ENCODE measurements around the gene CASZ1. TPM values are rescaled to one million over a fixed set of nuclear protein-coding genes. Genes with fewer than 3 reads are reported as not detected.

Gene CASZ1
- total RNA-seq, 1 experiment from 2014 or later: 27.8 TPM

GRCh38 chr1:10628685-10629084 lies 167.8 kb downstream of the CASZ1 start:
- ChIA-PET POLR2A (interaction anchor here (0.6 kb wide), 1 partner anchor 308 kb away, joined by 7 read pairs; no protein-coding TSS in a partner anchor), CTCF (no interaction called here)
- Histone ChIP-seq H3K9me3 (ENCODE audit: control insufficient read depth, insufficient read depth, low read depth, low read length) (no peaks in the 10 kb centered on the region), H3K4me1 (ENCODE audit: control insufficient read depth, insufficient read depth, low read length) (no peaks in the 10 kb centered on the region), H3K4me3 (ENCODE audit: low read depth in 2 of 2, low read length in 2 of 2) (no peak overlapping the region), H3K27me3 (ENCODE audit: control insufficient read depth, insufficient read depth, low read length) (no peaks in the 10 kb centered on the region), H3K36me3 (ENCODE audit: control insufficient read depth, insufficient read depth, low read length) (no peaks in the 10 kb centered on the region), H3K27ac (ENCODE audit: low read length) (no peak overlapping the region)
- DNase-seq (ENCODE audit: low read depth, low spot score): no peak
- BruUV-seq (replicated peaks): no TSS peak
- TF ChIP-seq, protein P1, sequence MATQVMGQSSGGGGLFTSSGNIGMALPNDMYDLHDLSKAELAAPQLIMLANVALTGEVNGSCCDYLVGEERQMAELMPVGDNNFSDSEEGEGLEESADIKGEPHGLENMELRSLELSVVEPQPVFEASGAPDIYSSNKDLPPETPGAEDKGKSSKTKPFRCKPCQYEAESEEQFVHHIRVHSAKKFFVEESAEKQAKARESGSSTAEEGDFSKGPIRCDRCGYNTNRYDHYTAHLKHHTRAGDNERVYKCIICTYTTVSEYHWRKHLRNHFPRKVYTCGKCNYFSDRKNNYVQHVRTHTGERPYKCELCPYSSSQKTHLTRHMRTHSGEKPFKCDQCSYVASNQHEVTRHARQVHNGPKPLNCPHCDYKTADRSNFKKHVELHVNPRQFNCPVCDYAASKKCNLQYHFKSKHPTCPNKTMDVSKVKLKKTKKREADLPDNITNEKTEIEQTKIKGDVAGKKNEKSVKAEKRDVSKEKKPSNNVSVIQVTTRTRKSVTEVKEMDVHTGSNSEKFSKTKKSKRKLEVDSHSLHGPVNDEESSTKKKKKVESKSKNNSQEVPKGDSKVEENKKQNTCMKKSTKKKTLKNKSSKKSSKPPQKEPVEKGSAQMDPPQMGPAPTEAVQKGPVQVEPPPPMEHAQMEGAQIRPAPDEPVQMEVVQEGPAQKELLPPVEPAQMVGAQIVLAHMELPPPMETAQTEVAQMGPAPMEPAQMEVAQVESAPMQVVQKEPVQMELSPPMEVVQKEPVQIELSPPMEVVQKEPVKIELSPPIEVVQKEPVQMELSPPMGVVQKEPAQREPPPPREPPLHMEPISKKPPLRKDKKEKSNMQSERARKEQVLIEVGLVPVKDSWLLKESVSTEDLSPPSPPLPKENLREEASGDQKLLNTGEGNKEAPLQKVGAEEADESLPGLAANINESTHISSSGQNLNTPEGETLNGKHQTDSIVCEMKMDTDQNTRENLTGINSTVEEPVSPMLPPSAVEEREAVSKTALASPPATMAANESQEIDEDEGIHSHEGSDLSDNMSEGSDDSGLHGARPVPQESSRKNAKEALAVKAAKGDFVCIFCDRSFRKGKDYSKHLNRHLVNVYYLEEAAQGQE (IDR thresholded peaks at IDR 0.05; ENCODE audit: insufficient read depth in 1 of 2, low read depth in 2 of 2, low read length in 1 of 2): no peak
- TF ChIP-seq, protein P2, sequence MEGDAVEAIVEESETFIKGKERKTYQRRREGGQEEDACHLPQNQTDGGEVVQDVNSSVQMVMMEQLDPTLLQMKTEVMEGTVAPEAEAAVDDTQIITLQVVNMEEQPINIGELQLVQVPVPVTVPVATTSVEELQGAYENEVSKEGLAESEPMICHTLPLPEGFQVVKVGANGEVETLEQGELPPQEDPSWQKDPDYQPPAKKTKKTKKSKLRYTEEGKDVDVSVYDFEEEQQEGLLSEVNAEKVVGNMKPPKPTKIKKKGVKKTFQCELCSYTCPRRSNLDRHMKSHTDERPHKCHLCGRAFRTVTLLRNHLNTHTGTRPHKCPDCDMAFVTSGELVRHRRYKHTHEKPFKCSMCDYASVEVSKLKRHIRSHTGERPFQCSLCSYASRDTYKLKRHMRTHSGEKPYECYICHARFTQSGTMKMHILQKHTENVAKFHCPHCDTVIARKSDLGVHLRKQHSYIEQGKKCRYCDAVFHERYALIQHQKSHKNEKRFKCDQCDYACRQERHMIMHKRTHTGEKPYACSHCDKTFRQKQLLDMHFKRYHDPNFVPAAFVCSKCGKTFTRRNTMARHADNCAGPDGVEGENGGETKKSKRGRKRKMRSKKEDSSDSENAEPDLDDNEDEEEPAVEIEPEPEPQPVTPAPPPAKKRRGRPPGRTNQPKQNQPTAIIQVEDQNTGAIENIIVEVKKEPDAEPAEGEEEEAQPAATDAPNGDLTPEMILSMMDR (IDR thresholded peaks at IDR 0.05): no peak
- no peak for TF ChIP-seq SIN3A (IDR thresholded peaks at IDR 0.05; ENCODE audit: borderline replicate concordance, insufficient read depth, low read depth, low read length)
- no peak for TF ChIP-seq POLR2AphosphoS5 (IDR thresholded peaks at IDR 0.05; ENCODE audit: low read depth, low read length)
- TF ChIP-seq TCF7L2 (IDR thresholded peaks at IDR 0.05; ENCODE audit: low read depth, low read length): no peak
- intact Hi-C loops (cut with micrococcal nuclease; ENCODE audit: unreplicated experiment) (loop anchor here (10.0 kb wide), 1 partner anchor 114 kb away; no protein-coding TSS in a partner anchor), in situ Hi-C loops (cut with HindIII; ENCODE audit: low pct_unique_long_range_greater_than_20kb, low sequenced_read_pairs) (no loop called here)
- no peak for ATAC-seq

- ChIA-PET CTCF (no interaction called here), POLR2A (no interaction called here)
- Histone ChIP-seq H3K36me3 (ENCODE audit: control insufficient read depth, insufficient read depth, low read length) (peaks cover 3% of the 10 kb centered on the region; the same call in 1 of the 2 replicates), H3K9me3 (ENCODE audit: control insufficient read depth, insufficient read depth, low read depth, low read length) (no peaks in the 10 kb centered on the region), H3K4me1 (ENCODE audit: control insufficient read depth, insufficient read depth, low read length) (no peaks in the 10 kb centered on the region), H3K27me3 (ENCODE audit: control insufficient read depth, insufficient read depth, low read length) (no peaks in the 10 kb centered on the region), H3K4me3 (ENCODE audit: low read depth in 2 of 2, low read length in 2 of 2) (no peak overlapping the region), H3K27ac (ENCODE audit: low read length) (no peak overlapping the region)
- intact Hi-C loops (cut with micrococcal nuclease; ENCODE audit: unreplicated experiment) (loop anchor here (10.0 kb wide), 1 partner anchor 112 kb away; no protein-coding TSS in a partner anchor), in situ Hi-C loops (cut with HindIII; ENCODE audit: low pct_unique_long_range_greater_than_20kb, low sequenced_read_pairs) (no loop called here)
- no peak for DNase-seq (ENCODE audit: low read depth, low spot score)
- TF ChIP-seq POLR2AphosphoS5 (IDR thresholded peaks at IDR 0.05; ENCODE audit: low read depth, low read length) (no peak), SIN3A (IDR thresholded peaks at IDR 0.05; ENCODE audit: borderline replicate concordance, insufficient read depth, low read depth, low read length) (no peak), TCF7L2 (IDR thresholded peaks at IDR 0.05; ENCODE audit: low read depth, low read length) (no peak)
- TF ChIP-seq, protein P1 (IDR thresholded peaks at IDR 0.05; ENCODE audit: insufficient read depth in 1 of 2, low read depth in 2 of 2, low read length in 1 of 2): no peak
- TF ChIP-seq, protein P2 (IDR thresholded peaks at IDR 0.05): no peak
- no TSS peak for BruUV-seq (replicated peaks)
- ATAC-seq: no peak
Observed at GRCh38 chr1:10626791-10627410, 169.5 kb downstream of the CASZ1 start.

All from Panc1 (cell line).